Endothelial cell of umbilical vein (primary cell): ENCODE data around the gene DAB2IP. TPM values are rescaled to one million over a fixed set of nuclear protein-coding genes. Genes with fewer than 3 reads are reported as not detected.

Source experiments
- BruUV-seq: library from RNA; stranded (reverse); fragments of 400-500 nt; replicated peaks from 2 replicates; lab custom pipeline; 2021; lab: Mats Ljungman, UMichigan
- CTCF ChIA-PET: fragments of 300-600, 350-600 bp; sonication (Branson Sonifier 250); formaldehyde crosslinking; loops from one replicate; lab custom pipeline; 2021; ENCODE audit warnings: antibody characterized with exemption, inconsistent platforms; lab: Charles Lee
- POLR2A ChIA-PET: fragments of 300-600, 350-600 bp; sonication (Branson Sonifier 250); formaldehyde crosslinking; loops from one replicate; lab custom pipeline; 2021; ENCODE audit warnings: antibody characterized with exemption, inconsistent platforms; lab: Charles Lee
- DNase-seq: peaks from one replicate; pipeline ENCODE4 v3.0.0-alpha.2; 2011; ENCODE audit warnings: low read depth, low spot score
- FAIRE-seq: peaks from 2 replicates; lab custom pipeline; 2011; peaks lifted over from hg19 to GRCh38; lab: Jason Lieb, UNC
- H2AFZ ChIP-seq: 2 replicates; pipeline ENCODE4 v1.6.0; 2012; ENCODE audit warnings: low read depth, low read length, control low read depth, inconsistent platforms
- H3K27ac ChIP-seq: 2 replicates; pipeline ENCODE4 v1.5.1; 2011; ENCODE audit warnings: low read depth, mild to moderate bottlenecking, control low read depth, low read length, moderate library complexity; ENCODE audit not compliant: insufficient read depth
- H3K27me3 ChIP-seq, 2 experiments: 2 replicates each; pipeline versions ENCODE4 v1.6.0 to v1.6.1; 2011; ENCODE audit warnings: low read length in 2 of 2, mixed read lengths in 1 of 2; ENCODE audit not compliant: control insufficient read depth in 2 of 2, insufficient read depth in 2 of 2
- H3K36me3 ChIP-seq, 2 experiments: 2 replicates in 1 of 2; 3 replicates in 1 of 2; pipeline ENCODE4 v1.5.1; 2011; ENCODE audit warnings: low read length in 2 of 2, mild to moderate bottlenecking in 1 of 2, moderate library complexity in 1 of 2; ENCODE audit not compliant: control insufficient read depth in 2 of 2, insufficient read depth in 2 of 2; ENCODE audit errors: extremely low read depth in 1 of 2
- H3K4me1 ChIP-seq: 3 replicates; pipeline ENCODE4 v1.5.1; 2011; ENCODE audit warnings: mild to moderate bottlenecking, low read length; ENCODE audit not compliant: control insufficient read depth, insufficient read depth; ENCODE audit errors: extremely low read depth
- H3K4me2 ChIP-seq: 2 replicates; pipeline ENCODE4 v1.6.1; 2011; ENCODE audit warnings: low read length, control low read depth, mixed read lengths; ENCODE audit not compliant: insufficient read depth
- H3K4me3 ChIP-seq, 3 experiments: fragments of 200-600 bp in 1 of 3; sonication (generic), shearing (Covaris generic) in 1 of 3; replicated peaks in 1 of 3; 2 replicates each; pipeline ENCODE4 v1.5.1; 2011 to 2016; ENCODE audit warnings: control low read depth in 3 of 3, low read length in 3 of 3, mild to moderate bottlenecking in 2 of 3, inconsistent platforms in 1 of 3, low read depth in 1 of 3, moderate library complexity in 1 of 3; ENCODE audit not compliant: insufficient read depth in 1 of 3
- H3K79me2 ChIP-seq: 2 replicates; pipeline ENCODE4 v1.6.0; 2012; ENCODE audit warnings: low read length, inconsistent platforms; ENCODE audit not compliant: control insufficient read depth, insufficient read depth
- H3K9ac ChIP-seq: replicated peaks from 2 replicates; pipeline ENCODE3; 2011; ENCODE audit warnings: low read length, control low read depth; ENCODE audit not compliant: insufficient read depth; ENCODE audit errors: extremely low read depth
- H3K9me1 ChIP-seq: replicated peaks from 3 replicates; pipeline ENCODE4 v1.6.0; 2011; ENCODE audit warnings: mild to moderate bottlenecking, low read length; ENCODE audit not compliant: control insufficient read depth, insufficient read depth; ENCODE audit errors: extremely low read depth
- H3K9me3 ChIP-seq: replicated peaks from 2 replicates; pipeline ENCODE4 v1.5.1; 2012; ENCODE audit warnings: low read length, inconsistent platforms; ENCODE audit not compliant: control insufficient read depth, insufficient read depth
- H4K20me1 ChIP-seq: replicated peaks from 2 replicates; pipeline ENCODE3; 2011; ENCODE audit warnings: mild to moderate bottlenecking, low read length; ENCODE audit not compliant: control insufficient read depth, insufficient read depth; ENCODE audit errors: extremely low read depth
- EZH2 ChIP-seq: IDR thresholded peaks from 2 replicates; pipeline ENCODE4 v1.6.1; 2012; ENCODE audit warnings: borderline replicate concordance, low read depth, mild to moderate bottlenecking, moderate library complexity, low read length, inconsistent platforms; ENCODE audit not compliant: severe bottlenecking
- FOS ChIP-seq: IDR thresholded peaks from 2 replicates; pipeline ENCODE4 v1.6.1; 2011; ENCODE audit warnings: mild to moderate bottlenecking, low read length, moderate library complexity, borderline replicate concordance; ENCODE audit not compliant: insufficient read depth
- GATA2 ChIP-seq: IDR thresholded peaks from 2 replicates; pipeline ENCODE4 v1.7.0; 2011; ENCODE audit warnings: low read depth, mild to moderate bottlenecking, moderate library complexity, mixed read lengths, low read length; ENCODE audit not compliant: insufficient read length, insufficient read depth
- JUN ChIP-seq: IDR thresholded peaks from 2 replicates; pipeline ENCODE4 v1.6.1; 2011; ENCODE audit warnings: borderline replicate concordance, low read depth; ENCODE audit not compliant: insufficient read length, insufficient read depth
- MAX ChIP-seq: IDR thresholded peaks from 2 replicates; pipeline ENCODE4 v1.6.1; 2011; ENCODE audit not compliant: insufficient read depth, insufficient read length
- MYC ChIP-seq: IDR thresholded peaks from one replicate; pipeline ENCODE4 v1.6.1; 2011; ENCODE audit warnings: mild to moderate bottlenecking, low read depth, low read length
- POLR2A ChIP-seq: IDR thresholded peaks from 2 replicates; pipeline ENCODE4 v1.6.1; 2012; ENCODE audit warnings: low read depth, mild to moderate bottlenecking, control low read depth, low read length
- POLR2AphosphoS5 ChIP-seq: IDR thresholded peaks from 2 replicates; pipeline ENCODE4 v1.6.1; 2012; ENCODE audit warnings: low read depth, mild to moderate bottlenecking, control low read depth, low read length, moderate library complexity; ENCODE audit not compliant: insufficient read depth
- dilution Hi-C: fragments of 300-500 bp; cut with MboI; formaldehyde crosslinking; loops from one replicate; pipeline ENCODE4 v1.15.0; 2019; ENCODE audit warnings: low sequenced_read_pairs; ENCODE audit not compliant: extremely low pct_ligation_motif_present
- intact Hi-C: fragments of 100-400 bp; cut with micrococcal nuclease; formaldehyde crosslinking; loops from one replicate; pipeline ENCODE4 v1.10.0; 2022
- polyA plus RNA-seq, 4 experiments: library from polyadenylated mRNA; depleted of rRNA in 3 of 4; stranded (reverse) in 3 of 4; unstranded in 1 of 4; fragments of >200 nt; gene quantifications; 2 replicates each; pipeline versions ENCODE4 v1.2.1 to v1.2.3, GENCODE V29; 2011 to 2012; ENCODE audit warnings: missing spikeins in 1 of 4
- total RNA-seq: library from RNA; stranded (reverse); gene quantifications from 2 replicates; pipeline ENCODE4 v1.2.3, GENCODE V29; 2021
- TF ChIP-seq, protein P1 (sequence below), 2 donors: IDR thresholded peaks; 1 replicate in 1 of 2; 2 replicates in 1 of 2; pipeline ENCODE4 v1.5.1; 2011; ENCODE audit warnings: low read length in 2 of 2, mild to moderate bottlenecking in 2 of 2, moderate library complexity in 2 of 2, control low read depth in 1 of 2, inconsistent platforms in 1 of 2, low read depth in 1 of 2; ENCODE audit not compliant: insufficient read depth in 1 of 2; ENCODE audit errors: extremely low read depth in 1 of 2

The DAB2IP gene
- total and polyA plus RNA-seq, 2 donors (not counting 3 experiments of a cell fraction or from before 2014, with no cell fraction given): 29.2 to 53.6 TPM

DNA sequence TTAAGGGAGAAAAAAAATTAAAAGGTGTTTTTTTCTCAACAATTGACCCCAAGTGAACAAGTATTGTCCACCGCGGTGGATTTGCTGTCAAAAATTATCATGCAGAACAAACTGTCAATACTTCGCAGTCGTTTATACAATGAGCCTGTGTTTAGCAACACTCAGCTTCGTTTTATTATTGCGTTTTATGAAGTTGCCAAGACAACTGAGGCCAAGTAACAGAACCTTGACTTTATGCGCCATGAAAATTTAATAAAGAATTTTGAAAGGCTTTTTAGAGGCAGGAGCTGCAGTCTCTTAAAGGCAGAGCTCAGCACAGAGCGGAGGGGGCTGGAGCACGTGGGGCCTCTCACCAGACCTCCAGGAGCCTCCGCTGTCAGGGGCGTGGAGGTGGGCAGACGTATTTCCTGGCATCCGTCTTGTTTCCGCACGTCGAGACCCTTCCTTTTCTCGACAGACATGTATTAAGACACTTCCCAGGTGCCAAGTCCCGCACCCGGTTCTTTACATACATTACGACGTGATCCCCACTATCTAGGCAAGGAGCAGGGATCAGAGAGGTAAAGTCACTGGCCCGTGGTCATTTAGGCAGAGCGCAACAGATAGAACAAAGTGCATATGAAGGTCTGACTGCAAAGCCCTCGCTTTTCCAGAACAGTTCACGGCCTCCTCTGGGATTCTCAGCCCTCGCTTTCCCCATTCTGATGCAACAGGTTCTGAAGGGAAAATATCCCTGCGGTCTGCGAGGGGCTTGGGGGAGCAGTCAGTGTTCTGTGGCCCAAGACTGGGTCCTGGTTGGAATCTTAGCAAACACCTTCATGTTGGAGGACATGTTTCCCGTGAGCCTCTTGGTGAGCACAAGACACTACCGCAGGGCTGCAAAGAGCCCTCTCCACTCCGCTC lies 164.4 kb downstream of the DAB2IP start:
- Histone ChIP-seq H3K36me3 (no peaks in the 10 kb centered on the region), H3K9ac (no peak overlapping the region), H3K79me2 (no peaks in the 10 kb centered on the region), H2AFZ (no peak overlapping the region), H4K20me1 (no peaks in the 10 kb centered on the region), H3K4me3 (no peak overlapping the region), H3K4me1 (no peaks in the 10 kb centered on the region), H3K27ac (no peak overlapping the region), H3K9me1 (no peaks in the 10 kb centered on the region), H3K27me3 (no peaks in the 10 kb centered on the region), H3K4me2 (no peak overlapping the region), H3K9me3 (no peaks in the 10 kb centered on the region)
- dilution Hi-C loops (no loop called here), intact Hi-C loops (no loop called here)
- ChIA-PET CTCF (no interaction called here), POLR2A (no interaction called here)
- DNase-seq: no peak
- BruUV-seq: no TSS peak
- no peak for TF ChIP-seq FOS
- no peak for TF ChIP-seq EZH2
- TF ChIP-seq, protein P1, sequence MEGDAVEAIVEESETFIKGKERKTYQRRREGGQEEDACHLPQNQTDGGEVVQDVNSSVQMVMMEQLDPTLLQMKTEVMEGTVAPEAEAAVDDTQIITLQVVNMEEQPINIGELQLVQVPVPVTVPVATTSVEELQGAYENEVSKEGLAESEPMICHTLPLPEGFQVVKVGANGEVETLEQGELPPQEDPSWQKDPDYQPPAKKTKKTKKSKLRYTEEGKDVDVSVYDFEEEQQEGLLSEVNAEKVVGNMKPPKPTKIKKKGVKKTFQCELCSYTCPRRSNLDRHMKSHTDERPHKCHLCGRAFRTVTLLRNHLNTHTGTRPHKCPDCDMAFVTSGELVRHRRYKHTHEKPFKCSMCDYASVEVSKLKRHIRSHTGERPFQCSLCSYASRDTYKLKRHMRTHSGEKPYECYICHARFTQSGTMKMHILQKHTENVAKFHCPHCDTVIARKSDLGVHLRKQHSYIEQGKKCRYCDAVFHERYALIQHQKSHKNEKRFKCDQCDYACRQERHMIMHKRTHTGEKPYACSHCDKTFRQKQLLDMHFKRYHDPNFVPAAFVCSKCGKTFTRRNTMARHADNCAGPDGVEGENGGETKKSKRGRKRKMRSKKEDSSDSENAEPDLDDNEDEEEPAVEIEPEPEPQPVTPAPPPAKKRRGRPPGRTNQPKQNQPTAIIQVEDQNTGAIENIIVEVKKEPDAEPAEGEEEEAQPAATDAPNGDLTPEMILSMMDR (IDR thresholded peaks at IDR 0.05; ENCODE audit: extremely low read depth in 1 of 2, insufficient read depth in 1 of 2, low read depth in 1 of 2, low read length in 2 of 2): no peak
- no peak for TF ChIP-seq MYC
- no peak for TF ChIP-seq JUN
- TF ChIP-seq GATA2: no peak
- no peak for TF ChIP-seq POLR2AphosphoS5
- no peak for TF ChIP-seq POLR2A
- no peak for TF ChIP-seq MAX
- FAIRE-seq: no peak
